GM19035 (cell line): Measurements from ENCODE around the gene SATB2.

ENCODE experiments used
- ATAC-seq: cut with Tn5 transposase; IDR thresholded peaks from one replicate; pipeline ENCODE4 v1.9.1; 2021; ENCODE audit not compliant: unreplicated experiment

SATB2 gene

DNA sequence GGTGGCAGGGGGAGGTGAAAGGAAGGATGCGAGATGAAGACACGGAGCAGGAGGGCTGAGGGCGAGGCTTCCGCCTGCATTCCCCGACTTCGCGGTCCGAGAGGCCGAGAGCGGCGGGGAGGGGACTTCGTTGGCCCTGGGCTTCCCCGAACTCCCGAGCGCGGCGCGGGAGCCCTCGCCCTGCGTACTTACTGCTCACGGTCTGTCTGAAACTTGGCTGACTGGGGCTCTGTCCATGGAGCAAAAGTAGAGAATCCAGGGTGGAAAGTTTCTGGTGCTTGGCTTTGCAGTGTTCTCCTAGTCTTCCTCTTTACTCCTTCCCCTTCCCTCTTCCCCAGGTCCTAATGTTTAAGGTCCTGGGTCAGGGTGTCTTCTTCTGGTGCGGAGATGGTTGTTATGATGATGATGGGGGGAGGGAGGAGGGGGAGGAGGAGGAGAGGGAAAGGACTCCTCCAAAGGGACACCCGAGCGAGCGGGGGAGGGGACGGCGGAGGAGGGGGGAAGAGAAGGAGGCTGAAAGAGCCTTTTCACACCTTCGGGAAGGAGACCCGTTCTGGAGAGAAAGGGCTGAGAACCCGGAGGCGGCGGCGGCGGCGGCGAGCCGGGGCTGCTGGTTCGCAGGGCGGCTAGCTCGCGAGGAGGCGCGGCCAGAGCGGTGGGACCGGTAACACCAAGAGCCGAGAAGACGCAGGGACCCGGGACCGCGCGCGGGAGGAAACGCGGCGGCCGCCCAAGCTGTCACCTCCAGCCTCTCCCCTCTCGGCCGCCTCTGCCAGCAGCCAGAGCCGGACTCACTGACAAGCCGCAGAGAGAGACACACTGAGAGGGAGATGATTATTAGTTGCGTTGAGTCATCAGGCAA, at the start of gene SATB2:
Gene SATB2 (minus strand): TSS at position 793 of the 862 bp plus-strand sequence. CDS start 1,902 bp downstream, outside the sequence.
- ATAC-seq: no peak

DNA sequence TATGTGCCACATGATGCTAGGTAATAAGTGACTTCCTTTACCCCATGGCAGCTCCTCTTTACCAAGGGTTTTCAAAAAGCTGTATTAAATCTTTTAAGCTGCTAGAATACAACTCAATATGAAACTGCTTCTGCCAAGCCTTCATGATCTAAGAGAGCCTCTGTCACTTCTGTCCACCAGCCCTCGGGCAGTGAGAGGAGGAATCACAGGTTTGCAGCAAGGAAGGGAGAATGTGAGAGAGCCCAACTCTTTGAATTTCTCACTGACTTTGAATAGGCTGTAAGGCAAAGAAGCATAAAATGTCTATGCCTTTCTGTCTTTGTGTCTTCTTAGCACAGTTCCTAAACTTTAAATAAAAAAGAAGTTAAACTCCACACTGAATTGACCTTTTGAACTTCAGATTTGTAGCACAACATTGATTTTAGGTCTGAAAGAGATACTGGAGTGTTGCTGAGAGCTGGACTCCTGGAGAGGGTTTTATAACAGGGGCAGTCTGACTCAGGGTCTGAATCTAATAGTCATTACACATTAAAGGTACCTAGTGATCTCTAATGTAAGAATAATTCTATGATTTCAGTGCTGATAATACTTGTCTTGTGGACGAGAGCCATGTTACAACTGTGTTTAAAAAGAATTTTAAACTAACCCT, 48.1 kb upstream of the SATB2 start:
- no peak for ATAC-seq

DNA sequence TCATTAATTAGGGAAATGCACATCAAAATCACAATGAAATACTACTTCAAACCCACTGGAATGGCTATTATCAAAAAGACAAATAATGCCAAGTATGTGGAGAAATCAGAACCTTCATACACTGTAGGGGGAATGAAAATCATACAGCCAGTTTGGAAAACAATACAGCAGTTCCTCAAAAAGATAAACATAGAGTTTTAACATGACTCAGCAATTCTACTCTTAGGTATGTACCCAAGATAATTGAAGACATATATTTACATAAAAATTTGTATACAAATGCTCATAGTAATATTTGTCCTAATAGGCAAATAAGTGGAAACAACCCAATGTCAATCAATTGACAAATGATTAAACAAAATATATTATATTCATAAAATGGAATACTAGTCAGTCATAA, 45.4 kb upstream of the SATB2 start:
- no peak for ATAC-seq

DNA sequence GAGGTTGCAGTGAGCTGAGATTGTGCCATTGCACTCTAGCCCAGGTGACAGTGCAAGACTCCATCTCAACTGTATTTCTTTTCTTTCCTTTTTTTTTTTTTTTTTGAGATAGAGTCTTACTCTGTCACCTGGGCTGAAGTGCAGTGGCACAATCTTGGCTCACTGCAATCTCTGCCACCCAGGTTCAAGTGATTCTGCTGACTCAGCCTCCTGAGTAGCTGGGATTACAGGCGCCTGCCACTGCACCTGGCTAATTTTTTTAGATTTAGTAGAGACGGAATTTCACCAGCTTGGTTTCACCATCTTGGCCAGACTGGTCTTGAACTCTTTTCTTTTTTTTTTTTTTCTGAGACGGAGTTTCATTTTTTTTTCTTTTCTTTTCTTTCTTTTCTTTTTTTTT, 41.3 kb upstream of the SATB2 start:
- ATAC-seq: no peak

DNA sequence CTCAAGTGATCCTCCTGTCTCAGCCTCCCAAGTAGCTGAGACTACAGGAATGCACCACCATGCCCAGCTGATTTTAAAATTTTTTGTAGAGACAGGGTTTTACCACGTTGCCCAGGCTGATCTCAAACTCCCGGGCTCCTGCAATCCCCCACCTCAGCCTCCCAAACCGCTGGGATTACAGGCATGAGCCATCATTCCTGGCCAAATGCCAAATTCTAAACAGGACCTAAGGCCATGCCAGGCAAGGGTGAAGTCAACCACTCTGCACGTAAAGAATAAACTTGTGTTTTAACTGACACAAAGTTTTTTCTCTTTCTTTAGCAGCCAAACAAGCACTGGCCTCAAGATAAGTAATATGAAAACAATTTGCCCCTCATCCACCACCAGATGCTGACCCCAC, 37.4 kb upstream of the SATB2 start:
- ATAC-seq: no peak

DNA sequence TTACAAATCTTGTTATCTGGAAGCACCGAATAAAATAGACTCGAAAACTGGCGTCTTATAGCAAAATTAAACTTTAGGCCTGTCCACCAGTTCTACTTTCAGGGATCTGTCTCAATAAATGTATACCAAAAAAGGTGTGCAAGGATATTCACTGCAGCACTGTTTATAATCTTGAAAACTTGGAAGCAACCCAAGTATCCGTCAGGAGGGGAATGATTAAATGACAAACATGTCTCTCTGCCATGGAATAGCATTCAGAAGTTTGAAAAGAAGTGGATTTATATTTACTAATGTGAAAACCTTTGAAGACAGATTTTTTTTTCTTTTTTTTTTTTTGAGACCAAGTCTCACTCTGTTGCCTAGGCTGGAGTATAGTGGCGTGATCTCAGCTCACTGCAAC, 32.3 kb upstream of the SATB2 start:
- ATAC-seq: no peak

DNA sequence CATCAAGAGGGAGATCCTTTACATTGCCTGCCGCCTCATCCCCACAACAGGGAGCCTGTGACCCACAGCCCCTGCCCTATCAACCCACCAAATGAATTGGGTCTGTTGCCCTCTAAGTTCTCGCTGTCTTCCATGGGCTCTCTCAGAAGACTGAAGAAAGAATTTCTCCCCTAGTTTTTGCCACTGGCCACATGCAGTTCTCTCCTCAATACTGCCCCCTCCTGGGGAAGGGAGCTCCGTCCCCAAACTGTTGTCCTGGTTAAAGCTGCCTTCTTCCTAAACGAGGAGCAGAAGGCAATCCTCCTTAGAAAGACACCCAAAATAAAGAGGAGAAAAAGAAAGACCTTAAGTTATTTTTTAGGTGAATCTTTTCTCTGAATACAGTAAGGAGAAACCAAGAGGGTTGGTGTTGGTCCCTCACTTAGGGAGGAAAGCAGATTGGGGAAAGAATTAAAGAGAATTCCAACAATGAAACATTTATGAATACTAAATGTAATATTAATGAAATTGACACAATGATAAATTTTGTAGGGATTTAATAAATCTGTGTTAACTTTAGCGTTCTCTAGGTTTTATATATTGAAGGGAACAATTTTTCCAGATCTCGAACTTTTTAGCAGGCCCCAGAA, 31.1 kb upstream of the SATB2 start:
- ATAC-seq: peak; percentile 57

DNA sequence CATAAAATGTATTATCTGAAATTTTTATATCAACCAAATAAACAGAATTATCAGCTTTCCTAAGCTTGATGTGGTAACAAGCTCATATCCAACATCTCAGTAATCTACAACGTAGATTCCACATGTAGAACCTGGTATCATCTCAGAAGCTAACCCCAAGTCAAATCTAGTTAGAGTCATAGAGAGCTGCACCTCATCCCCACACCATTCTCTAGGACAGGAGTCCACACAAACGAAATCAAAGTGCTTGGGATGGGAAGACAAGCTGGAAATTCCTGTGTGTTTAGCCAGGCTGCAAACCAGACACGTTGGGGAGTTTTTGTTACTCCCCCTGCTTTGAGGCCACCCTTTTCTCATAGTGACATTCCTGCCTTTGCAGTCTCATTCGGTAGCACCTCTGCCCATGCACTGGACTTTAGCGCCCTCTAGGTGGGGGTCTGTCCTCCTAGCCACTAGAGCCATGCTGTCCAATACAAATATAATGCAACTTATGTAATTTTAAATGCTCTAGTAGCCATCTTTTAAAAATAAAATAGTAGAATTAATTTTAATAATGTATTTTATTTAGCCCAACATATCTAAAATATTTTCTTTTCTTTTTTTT, 28.1 kb upstream of the SATB2 start:
- ATAC-seq: peak; percentile 66

DNA sequence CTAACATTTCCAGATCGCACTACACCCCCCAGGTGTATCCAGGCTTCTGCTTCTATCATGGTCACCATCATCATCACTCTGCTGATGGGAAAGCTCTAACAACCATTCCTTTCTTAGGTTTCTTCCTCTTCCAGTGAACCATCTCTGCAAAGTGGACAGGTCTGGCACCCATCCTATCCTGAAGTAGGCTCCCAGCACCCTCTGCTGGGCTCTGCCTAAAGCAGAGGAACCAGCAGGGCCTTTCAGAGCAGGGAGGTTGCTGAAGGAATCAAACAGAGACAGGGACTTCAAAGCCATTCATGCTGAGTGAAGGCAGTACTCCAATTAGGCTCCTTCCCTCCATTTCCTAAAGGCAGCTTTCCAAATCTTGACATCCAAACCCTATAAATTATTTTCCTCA, 27.2 kb upstream of the SATB2 start:
- no peak for ATAC-seq

DNA sequence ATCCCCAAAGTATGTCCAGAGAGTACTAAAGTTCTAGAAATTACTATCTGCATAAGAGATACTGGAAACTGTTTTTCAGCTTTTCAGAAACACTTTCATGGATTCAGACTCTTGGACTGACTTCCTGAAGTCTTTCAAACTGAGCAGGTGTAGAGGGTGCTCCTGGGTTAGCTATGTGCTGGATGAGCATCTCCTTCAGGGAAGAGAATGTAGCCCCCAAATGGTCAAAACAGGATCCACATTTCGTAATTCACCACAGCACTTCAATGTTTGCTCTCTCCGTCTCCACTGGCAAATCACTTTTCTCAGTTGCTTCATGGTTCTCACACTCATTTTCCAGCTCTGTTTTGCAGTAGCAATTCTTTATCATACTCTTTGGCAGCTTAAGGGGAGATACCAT, 23.2 kb upstream of the SATB2 start:
- no peak for ATAC-seq

DNA sequence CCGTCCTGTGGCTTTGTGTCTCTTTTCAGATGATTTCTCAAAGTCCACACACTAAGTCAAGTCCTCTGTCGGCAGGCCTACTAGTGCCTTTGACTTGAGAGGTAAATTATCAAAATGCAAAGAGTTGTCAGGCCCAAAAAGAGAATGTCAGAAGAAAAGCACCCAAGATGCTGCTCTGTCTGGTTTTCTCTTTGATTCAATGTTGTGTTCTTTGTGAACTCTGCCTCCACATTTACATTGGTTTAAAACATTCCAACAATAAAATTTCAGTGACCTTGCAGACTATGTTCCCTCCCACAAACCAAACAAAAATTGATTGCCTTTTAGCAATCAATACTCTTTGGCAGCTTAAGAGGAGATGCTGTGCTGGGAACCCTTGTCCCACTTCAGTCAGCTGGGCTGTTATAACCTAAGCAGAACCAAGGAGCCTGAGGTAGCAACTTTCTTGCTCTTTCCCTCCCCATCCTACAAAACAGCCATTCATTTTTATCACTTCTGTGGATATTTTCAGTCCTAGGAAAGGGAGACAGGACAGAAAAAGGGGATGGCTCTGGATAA, 19.6 kb upstream of the SATB2 start:
- ATAC-seq: no peak

DNA sequence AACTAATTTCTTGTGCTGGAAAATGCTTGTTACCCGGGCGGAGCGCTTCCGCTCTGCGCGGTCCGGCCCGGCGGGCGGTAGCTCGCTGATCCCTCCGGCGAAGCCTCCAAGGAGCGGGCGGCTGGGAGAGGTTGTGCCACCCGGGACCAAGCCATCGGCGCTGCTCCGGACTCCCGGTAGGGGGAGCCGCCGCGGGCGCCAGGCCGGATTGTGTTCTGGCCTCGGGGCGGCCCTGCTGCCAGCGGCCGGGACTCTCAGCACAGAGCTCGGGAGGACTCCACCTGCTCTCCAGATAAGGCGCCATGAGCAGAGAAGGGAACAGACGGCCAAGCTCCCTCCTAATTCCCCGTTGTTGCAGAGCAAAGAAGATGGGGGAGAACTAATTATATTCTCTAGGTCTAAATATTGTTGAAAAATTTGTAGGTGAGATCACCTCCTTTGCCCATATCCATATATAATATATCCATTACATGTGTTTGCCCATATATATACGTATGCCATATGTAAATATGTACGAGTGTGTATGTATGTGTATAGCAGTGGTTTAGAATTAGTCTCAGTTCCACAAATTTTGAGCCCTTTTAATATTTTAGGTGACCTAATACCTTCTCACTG, 13.8 kb upstream of the SATB2 start:
- ATAC-seq: no peak

DNA sequence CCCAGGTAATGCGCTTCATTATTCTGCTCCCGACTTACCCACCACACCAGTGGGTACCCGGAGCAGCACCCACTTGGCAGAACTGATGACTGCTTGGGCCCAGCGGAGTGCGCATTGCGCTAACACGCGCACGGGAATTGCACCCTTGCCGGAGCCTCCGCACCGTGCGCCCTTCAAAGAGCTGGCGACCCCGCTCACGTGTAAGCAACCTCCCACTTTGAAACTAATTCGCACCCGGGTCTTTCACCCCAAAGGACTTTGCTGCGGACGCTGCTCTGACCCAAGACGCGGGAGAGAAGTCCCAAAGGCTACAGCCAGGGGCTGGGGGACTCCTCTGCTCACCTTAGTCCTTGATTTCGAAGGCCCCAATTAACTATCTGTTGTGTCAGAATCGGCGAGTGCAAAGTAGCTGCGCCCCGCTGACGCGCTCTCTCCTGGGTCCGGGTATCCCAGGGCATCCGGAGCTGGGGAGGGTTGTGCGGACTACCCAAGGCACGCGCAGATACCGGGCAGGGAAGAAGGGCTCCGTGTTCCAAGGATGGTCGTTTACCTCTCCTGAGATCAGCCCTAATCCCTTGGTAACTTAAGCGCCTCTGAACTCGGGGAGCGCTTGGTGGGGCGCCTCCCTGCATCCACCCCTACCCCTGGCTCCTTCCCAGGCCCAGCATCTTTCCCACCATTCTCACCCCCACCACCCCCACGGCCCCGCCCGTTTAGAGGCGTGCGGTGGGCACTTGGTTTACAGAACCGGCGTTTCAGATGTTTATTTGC, 13.1 kb upstream of the SATB2 start:
- ATAC-seq: no peak

DNA sequence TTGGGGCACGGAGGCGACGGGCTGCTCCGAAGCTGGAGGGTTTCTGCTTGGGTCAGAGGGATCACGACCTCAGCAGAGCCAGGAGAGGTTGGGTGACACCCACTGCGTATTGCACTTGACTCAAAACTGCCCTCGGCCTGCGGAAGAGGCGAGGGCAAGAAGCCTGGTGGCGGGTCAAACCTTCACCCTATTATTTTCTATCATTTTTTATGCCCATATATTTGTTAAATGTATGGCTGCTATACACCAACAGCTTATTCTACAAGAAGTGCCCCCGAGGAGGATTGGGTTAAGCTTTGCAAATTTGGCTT, 12.6 kb upstream of the SATB2 start:
- ATAC-seq: no peak

DNA sequence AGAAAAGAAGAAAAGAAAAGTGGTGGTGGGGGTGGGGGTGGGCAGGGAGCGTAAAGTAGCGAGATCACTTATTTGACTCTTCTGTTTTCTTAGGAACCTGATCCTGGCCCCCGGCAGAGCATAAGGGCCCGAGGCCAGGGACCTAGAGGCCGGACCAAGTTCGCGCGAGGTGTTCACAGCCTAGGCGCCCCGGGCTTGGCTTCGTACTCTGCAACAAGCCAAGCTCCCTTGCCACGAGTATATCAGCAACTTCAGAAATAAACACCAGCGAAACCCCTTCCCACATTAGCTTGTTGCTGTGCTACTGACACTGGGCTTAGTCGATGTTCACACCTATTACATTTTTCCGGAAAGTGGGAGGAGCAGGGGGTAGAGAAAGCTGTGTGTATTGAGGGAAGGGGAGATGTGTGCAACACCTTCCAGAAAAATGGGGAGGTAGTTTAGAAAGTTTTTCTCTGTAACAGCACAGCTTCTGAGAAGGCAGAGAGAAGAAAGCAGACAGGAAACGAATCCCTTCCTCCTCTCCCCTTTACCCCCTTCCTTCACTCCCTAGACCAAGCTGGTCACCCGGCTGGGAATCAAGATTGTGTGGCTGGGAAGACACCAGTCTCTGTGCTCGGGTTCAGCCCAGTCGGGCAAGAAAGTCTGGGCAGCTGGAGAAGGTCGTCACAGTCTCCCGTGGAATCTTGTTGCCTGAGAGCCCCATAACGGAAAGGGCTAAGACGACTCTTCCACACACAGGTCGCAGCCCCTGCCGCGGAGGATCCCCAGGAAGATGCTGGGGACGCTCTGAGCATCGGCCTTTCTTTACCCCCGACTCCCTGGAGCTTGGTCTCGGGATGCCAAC, 12.0 kb upstream of the SATB2 start:
- ATAC-seq: no peak

DNA sequence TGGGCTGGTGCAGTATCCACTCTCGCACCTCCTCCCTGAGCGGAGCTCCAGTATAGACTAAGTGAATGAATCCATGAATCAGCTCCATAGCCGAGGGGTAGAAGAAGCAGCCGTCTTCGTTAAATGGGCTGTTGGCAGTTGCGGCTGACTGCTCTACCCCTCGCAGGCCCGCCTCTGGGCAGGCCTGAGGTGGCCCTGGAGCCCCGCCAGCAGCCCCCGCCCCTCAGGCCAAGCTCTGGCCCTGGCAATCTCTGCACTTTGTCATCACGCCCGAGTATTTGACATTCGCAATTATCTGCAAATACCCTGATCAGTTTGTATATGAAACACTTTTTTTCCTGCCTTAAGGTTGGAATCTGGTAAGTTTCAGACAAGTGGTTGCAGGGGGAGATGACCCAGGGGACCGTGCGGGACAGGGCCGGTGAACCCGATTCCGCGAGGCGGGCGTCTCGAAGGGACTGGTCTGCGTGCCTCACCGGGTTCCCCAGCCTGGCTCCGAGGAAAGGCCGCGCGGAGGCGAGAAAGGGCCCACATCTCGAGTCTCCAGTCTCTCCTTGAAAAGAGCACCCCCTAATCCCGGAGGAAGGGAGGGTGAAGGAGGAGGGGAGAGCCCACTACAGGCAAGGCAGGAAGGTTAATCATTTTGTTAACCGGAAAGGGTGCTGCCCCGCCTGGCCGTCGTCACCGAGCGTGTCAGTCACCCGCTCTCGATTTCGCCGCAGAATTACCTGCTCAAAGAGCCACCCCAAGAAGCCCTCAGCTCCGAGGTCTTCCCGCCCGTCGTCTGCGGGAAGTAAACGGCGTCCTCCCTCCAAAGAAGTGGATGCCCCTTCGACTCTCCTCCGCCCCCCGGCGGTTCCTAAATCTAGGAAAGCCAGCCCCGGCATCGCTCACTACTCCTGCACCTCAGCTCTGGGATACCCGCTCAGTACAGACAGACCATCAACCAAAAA, 11.1 kb upstream of the SATB2 start:
- ATAC-seq: no peak

DNA sequence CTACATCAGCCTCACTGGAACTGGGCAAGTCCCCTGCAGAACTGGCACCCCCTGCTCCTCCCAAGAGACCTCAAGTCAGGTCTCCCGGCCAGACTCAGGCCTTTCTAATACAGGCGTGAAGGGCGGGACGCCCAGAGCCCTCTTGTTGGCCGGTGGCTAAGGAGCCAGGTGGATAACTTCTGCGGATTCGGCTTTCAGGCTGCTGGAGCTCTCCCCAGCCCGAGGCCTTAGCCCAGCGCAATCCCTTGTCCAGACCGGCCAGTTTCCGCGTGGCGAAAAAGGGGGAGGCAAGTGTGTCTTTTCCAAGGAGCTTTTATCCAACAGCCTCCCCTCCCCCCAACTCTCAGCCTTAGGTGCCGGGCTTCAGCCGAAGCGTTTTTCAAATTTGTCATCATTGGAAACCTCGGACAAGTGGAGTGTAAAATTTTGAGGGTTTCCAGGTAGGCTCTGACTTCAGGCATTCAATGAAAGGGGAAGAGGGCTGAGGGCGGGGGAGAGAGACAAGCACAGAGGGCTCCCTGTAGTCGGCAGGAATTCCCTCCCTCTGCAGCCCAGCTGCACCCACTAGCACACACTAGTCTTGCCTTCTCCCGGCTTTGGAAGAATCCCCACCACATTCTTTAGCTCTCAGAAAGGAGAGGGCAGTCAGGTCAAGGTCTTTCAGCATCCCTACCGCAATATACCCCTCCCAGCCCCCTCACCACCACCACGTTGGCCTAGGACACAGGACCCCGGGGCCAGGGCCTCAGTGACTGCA, 9.5 kb upstream of the SATB2 start:
- ATAC-seq: no peak

DNA sequence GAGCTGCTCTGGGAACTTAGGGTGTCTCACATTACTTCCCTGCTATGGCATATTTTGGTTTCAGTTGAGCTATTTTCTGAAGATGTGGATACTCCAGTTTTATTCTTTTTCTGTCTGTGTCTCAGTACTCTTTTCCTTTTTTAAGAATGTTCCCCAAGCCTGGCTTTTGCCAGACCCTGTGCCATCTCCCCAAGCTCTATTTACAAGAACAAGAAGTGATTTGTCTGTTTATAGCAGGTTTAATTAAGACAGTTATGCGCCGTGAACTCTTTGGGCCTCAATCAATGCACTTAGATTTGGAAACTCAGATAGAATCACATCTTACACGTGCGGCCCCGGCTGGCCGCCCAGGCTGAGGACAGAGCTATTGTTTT, 8.9 kb upstream of the SATB2 start:
- ATAC-seq: no peak
